GM18511 (cell line): ENCODE measurements around the gene PSMA6.
A peak's percentile ranks its signal among the peaks of the same experiment; 100 is the strongest.
"Not testable (repeated sequence)": the region's sequence is repeated elsewhere in the genome, so short reads cannot be mapped to it uniquely, and the experiment has no call there.

Source experiments
- ATAC-seq: cut with Tn5 transposase; IDR thresholded peaks from one replicate; pipeline ENCODE4 v1.9.1; 2021; ENCODE audit warnings: mild to moderate bottlenecking, moderate library complexity; ENCODE audit not compliant: unreplicated experiment

Gene PSMA6

DNA sequence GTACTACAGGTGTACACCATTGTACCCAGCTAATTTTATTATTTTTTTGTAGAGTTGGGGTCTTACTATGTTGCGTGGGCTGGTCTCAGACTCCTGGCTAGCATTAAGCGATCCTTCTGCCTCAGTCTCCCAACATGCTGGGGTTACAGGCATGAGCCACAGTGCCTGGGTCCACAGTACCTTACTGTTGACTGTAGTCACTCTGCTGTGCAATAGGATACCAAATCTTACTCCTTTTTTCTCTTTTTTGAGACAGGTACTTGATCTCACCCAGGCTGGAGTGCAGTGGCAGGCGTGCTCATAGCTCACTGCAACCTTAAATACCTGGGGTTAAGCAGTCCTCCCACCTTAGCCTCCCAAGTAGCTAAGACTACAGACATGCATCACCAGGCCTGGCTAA, 25.6 kb downstream of the PSMA6 start:
- no peak for ATAC-seq

DNA sequence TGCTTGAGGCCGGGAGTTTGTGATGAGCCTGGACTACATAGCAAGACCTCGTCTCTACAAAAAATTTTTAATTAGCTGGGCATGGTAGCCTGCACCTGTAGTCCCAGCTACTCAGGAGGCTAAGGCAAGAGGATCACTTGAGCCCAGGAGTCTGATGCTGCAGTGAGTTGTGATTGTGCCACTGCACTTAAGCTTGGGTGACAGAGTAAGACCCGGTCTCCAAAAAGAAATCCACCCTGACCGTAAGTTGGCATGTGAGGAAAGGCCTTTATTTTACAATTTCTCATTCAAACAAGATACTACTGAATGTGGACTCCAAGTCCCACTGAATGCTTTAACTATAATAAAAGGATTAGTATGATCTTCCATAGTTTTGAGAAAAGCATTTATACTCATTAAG, 27.3 kb downstream of the PSMA6 start:
- ATAC-seq = no peak

DNA sequence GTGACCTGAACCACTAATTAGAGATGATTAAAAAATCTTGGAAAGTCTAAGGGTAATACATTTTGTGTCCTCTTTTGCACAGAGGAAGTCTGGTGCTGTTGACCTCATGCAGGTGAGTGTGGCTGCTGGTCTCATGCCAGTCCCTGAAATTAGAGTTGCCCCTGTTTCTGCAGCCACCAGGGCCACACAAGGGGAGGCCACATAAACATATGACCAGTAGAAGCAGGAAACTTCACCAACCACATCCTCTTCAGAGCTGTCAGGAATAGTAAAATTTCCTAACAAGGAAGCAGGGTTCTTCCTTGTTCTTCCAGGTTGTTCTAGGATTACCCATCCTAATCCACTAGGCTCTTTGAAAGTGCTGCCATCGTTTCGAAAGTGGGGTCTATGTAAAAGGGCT, 28.3 kb downstream of the PSMA6 start:
- ATAC-seq = no peak

DNA sequence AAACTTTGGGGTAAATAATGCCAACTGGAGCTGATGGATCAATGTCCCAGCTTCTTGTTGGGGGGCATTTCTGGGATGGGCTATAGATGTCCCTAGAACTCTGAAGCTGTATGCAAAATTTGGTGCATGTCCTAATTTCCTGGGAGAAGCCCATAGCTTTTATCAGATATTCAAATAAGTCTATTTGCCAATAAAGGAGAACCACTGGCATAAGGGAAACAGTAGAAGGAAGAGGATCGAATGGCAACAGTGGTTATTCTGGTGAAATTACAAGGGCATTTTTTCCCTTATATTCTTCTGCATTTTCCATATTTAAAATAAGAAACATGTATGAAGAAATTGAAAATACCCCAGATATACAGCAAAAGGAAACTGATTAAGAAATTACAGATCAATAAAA, 34.2 kb downstream of the PSMA6 start:
- ATAC-seq = no peak

DNA sequence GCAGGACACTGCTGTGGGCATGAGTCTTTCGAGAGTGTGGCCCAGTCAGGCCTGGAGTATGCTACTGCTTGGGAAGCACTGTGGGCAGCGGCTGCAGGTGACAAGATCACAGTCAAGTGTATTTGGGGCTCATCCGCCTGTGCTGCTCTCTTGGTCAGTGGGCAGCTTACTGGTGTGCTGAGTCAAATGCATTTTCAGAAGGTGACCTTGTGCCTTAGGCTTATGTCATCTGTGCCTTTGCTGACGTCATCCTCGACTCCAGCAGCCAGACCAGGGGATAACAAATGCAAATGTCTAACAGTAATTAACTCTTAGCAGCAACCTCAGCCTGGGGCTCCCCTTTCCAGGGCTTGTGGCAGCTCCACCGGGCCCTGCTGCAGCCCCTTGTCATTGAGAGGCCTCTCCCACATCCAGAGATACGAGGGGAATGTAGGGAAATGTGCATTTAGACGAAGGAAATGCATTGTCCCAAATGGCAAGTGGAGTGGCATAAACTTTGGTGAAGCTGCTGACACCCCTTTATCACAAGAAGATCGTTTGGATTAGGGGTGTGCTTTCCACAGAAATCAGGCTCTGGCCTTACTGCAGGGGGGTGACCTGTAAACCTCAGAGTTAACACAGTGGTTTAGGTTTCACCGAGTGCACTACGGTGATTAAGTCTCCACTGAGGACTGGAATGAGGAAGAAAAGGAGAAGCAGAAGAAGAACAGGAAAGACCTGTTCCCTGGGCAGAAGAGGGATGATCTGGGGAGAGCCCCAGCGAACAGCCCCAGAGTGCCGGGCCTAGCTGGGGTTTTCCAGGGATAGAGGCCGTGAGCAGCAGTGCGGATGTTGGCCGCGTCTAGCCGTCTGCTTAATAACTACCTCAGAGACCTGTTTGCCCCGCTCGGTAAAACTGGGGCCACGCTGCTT, 39.7 kb downstream of the PSMA6 start:
- peak; percentile 71 for ATAC-seq

- ATAC-seq = no peak
Observed at GRCh38 chr14:35332517-35333263, 40.5 kb downstream of the PSMA6 start.

DNA sequence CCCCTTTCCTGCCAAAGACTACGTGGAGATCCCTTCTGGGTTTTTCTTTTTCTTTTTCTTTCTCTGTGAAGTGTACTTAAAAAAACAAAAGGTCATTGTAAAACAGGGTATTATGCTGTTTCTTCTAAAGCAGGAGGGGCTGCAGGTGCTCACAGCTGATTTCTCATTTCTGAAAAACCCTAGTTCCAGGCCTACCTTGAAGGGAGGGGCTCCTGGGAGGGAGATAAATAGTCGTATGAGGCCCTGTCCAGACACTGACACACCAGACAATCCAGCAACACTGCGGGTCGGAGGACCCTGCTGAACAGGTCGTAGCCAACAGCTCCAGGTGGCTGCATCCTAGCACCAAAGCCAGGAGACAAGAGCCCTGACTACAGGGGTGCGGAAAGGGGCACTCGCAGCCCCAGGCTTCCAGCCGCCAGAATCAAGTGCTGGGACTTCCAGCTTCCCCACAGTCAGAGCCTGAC, 41.1 kb downstream of the PSMA6 start:
- no peak for ATAC-seq

DNA sequence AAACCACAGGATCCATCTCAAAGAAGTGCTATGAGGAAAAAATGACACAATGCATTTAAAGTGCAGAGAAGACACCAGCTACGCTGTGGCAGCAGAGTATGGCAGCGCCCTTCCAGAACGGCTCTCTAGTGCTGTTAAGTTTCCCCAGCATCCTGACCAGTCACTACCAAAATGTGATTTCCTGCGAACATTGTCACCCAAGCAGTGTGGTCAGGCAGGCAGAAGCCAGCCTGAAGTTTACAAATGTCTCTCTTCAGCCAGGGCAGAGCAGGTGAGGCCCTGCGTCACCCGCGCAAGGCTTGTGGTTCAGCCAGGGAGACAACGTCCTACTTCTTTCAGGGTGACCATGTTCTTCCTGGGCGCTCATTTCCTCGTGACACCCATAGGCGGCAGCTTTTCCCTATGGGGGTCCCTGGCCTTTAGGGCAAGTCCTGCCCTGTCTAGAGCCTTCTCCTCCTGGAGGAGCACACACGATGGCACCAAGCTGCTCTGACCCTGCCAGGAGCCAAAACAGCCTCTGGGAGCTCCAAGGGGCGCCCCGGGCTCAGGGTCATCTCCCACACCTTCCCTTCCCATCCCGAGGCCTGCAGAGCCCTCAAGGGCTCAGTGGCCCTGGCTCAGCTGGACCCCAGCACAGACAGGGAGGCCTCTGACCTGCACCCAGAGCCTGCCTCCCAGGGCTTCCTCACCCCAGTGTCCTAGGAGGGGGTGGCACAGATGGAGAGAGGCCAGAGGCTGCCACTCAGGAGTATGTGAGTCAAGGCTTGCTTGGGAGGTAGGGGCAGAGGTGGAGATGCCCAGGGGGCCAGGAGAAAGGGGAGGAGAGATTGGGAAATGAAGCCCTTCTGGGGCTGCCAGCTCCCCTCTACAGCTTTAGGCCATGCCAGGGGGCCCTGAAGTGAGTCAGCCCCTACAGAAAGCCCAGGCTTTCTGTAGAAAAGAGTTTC, 41.9 kb downstream of the PSMA6 start:
- ATAC-seq = no peak

GRCh38 chr14:35335388-35336092, 43.4 kb downstream of the PSMA6 start:
- no peak for ATAC-seq

DNA sequence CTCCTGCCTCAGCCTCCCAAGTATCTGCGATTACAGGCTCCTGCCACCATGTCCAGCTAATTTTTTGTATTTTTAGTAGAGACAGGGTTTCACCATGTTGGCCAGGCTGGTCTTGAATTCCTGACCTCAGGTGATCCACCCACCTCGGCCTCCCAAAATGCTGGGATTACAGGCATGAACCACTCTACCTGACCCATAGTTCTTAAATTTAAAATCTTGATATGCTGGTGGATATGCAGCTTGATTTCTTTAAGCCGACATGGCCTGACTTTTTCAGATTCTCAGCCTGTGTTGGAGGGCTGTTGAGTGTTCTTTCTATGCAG, 44.0 kb downstream of the PSMA6 start:
- ATAC-seq = not testable (repeated sequence)

GRCh38 chr14:35336494-35337268, 44.5 kb downstream of the PSMA6 start:
- ATAC-seq = no peak

DNA sequence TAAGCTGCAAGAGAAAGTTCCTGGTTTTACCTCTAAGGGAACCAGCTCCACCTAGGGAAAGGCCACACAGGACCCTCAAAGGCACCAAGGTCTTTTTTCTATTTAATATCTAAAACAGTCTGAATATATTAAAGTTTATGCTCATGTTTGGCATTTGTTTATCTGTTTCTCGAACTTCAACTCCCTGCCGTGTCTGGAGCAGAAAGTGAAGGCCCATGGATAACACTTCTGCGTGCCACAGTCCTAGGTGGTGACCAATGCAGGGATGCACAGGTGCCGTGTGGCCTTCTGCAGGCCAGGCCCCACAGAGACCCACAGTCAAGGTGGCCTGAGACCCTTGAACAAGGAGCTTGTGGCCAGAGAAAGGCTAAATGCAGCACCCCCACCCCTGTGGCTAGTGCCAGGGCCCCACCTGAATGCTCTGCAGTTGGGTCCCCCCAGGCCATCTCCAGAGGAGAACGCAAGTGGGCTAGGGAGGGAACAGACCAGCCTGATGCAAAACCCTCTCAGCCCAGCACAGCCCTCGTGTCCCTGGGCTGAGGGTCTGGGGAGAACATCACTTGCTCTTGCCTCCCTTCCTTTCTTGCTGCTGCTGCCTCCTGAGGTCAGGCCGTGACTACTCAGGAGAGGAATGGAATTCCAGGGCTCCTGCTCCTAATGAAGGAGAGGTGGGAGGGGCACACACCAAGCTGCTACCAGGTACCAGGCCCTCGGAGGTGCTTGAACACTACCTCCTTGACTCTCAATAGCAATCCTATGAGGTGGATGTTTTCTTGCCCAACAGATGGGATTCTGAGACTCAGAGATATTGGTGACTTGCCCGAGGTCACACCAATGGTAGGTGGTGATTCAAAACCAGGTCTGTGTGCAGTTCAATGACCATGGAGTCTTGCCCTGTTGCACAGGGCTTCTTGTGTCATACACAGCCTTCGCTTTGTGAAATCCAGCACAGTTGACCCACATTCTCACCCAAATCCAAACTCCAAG, 45.4 kb downstream of the PSMA6 start:
- no peak for ATAC-seq

GRCh38 chr14:35338731-35339405, 46.7 kb downstream of the PSMA6 start:
- no peak for ATAC-seq

DNA sequence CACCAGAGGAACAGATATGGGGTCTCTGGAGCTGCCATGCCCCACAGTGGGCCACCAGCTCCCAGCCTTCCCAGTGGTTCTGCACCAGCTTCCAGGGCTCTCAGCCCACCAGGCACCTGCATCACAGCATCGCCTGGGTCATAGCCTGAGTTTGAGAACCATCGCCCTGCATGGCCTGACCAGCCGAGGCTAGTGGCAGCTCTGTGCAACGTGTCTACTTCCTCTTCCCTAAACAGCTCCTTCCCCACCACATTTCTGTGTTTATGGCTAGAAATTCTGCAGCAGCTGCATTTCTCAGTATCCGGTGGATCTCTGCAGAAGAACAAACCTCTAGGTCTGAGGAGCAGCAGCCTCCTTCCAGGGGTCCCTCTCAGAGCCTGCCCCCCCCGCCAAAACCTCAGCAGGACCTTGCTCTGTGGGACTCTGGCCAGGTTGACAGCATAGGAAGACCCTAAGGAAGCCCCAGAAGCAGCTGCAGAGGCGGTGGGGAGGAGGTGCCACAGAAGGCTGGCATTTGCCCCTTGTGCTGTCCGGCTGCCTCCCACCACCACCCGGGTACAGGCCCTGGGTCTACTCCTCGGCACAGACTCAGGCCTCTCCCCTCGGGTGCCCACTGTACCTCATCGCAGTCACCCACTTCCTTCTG, 47.7 kb downstream of the PSMA6 start:
- peak; percentile 81 for ATAC-seq

DNA sequence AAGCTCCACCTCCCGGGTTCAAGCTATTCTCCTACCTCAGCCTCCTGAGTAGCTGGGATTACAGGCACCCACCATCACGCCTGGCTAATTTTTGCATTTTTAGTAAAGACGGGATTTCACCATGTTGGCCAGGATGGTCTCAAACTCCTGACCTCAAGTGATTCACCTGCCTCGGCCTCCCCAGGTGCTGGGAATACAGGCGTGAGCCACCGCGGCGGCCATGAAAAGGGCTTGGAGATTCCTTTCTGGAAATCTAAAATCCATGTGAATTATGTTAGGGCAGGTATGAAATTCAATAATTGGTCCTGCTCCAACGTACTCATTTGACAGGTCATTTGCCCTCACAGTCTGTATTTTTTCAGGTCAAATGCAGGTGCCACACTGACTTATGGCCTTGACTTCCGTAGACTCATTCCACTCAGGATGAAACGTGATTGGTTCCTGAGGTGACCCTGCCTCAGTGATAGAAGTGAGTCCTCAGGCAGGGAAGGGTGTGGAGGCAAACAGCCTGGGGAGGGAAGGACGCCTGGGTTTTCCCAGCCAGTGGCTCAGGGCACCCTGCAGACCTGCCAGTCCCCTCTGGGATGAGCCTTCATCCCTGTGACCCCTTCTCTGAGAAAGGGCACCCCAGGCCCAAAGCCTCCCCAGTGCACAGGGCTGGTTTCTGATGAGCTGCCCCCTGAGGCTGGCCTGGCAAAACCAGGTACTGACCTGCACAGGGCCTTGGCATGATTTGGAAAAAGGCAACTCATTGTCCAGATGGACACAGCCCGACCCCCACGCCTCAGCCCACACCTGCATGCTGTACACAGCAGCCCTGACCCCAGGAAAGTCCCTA, 48.7 kb downstream of the PSMA6 start:
- ATAC-seq = no peak

DNA sequence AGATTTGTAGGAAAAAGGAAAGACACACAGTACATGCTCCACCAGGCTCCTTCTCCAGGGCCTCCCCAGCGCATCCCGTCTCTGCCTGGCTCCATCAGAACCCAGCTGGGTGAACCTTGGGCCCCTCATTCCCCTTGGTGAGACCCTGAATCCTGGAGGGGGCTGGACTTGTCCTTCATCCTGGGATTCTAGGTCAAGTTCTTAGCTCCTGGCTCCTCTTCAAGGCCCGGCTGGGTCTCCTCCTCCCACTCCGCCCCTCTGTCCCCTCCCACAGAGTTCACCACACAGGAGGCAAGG, 49.2 kb downstream of the PSMA6 start:
- no peak for ATAC-seq
